Activated CD8-positive, alpha-beta T cell treated with anti-CD3 and anti-CD28 coated beads, Interleukin-2, amount 10 ng/mL, durations not matched to agents 7 days and 5 days (primary cell): ENCODE measurements around the gene MAN2A1. TPM values are rescaled to one million over a fixed set of nuclear protein-coding genes. Genes with fewer than 3 reads are reported as not detected.

Experiments
- ATAC-seq: fragments of 150-1000 bp; cut with Tn5 transposase; one replicate; pipeline ENCODE4 v1.10.0; 2021; ENCODE audit warnings: moderate library complexity
- CTCF ChIA-PET: fragments of 350-600 bp; sonication (Branson Sonifier 250); formaldehyde crosslinking; loops from one replicate; lab custom pipeline; 2021; ENCODE audit warnings: antibody characterized with exemption; lab: Charles Lee
- POLR2A ChIA-PET: fragments of 350-600 bp; sonication (Branson Sonifier 250); formaldehyde crosslinking; loops from one replicate; lab custom pipeline; 2021; ENCODE audit warnings: antibody characterized with exemption; lab: Charles Lee
- DNase-seq: peaks from one replicate; pipeline ENCODE4 v3.0.0-alpha.2; 2020
- H3K27ac Mint-ChIP-seq: one replicate; pipeline ENCODE4 v1.8.0; 2021; ENCODE audit warnings: mild to moderate bottlenecking, mixed read lengths
- H3K27me3 Mint-ChIP-seq: one replicate; pipeline ENCODE4 v1.8.0; 2021; ENCODE audit warnings: low read depth, mixed read lengths
- H3K36me3 Mint-ChIP-seq: one replicate; pipeline ENCODE4 v1.8.0; 2021; ENCODE audit warnings: low read depth, mixed read lengths
- H3K4me1 Mint-ChIP-seq: one replicate; pipeline ENCODE4 v1.8.0; 2021; ENCODE audit warnings: low read depth, mixed read lengths
- H3K4me3 Mint-ChIP-seq: one replicate; pipeline ENCODE4 v1.8.0; 2021; ENCODE audit warnings: mild to moderate bottlenecking, mixed read lengths
- H3K9me3 Mint-ChIP-seq: one replicate; pipeline ENCODE4 v1.8.0; 2022; ENCODE audit warnings: mixed read lengths; ENCODE audit not compliant: insufficient read depth
- total RNA-seq, 2 experiments: library from RNA; stranded (reverse); gene quantifications; one replicate each; pipeline ENCODE4 v1.2.3, GENCODE V29; 2021

The MAN2A1 gene
- total RNA-seq = 10 to 100 TPM; 26.3 to 28.3 TPM

GRCh38 chr5:109689740-109690241, at the start of gene MAN2A1:
Gene MAN2A1 (plus strand): TSS chr5:109689927. CDS start chr5:109690418, 491 bp downstream.
- Mint-ChIP-seq H3K27ac (peak within 1 kb of the TSS; percentile 96), H3K4me1 (peaks cover 47% of the 10 kb centered on the region), H3K27me3 (no peaks in the 10 kb centered on the region), H3K4me3 (peak within 1 kb of the TSS; percentile 87), H3K36me3 (peaks cover 15% of the 10 kb centered on the region), H3K9me3 (no peaks in the 10 kb centered on the region)
- ChIA-PET POLR2A (interaction anchor here (0.8 to 2.4 kb wide), 7 partner anchors 9 to 280 kb away, joined by 3 to 15 read pairs (median 4); partner anchors contain the start of gene PJA2), CTCF (interaction anchor here (0.6 to 4.3 kb wide), 12 partner anchors 9 to 822 kb away, joined by 3 to 28 read pairs (median 4); partner anchors contain the start of gene PJA2)
- DNase-seq (peak; percentile 87), ATAC-seq (peak; percentile 78)

DNA sequence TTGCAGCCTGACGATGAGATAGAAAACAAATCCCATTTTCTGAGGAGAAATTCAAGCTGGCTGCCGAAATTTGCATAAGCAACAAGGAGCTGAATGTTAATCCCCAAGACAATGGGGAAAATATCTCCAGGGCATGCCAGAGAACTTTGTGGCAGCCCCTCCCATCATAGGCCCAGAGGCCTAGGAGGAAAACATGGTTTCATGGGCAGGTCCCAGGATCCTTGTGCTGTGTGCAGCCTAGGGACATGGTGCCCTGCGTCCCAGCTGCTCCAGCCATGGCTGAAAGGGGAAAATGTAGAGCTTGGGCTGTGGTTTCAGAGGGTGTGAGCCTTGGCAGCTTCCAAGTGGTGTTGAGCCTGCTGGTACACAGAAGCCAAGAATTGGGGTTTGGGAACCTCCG, 48.8 kb upstream of the MAN2A1 start:
- ChIA-PET CTCF (no interaction called here), POLR2A (interaction anchor here (0.8 kb wide), 1 partner anchor 20 kb away, joined by 3 read pairs; no protein-coding TSS in a partner anchor)
- Mint-ChIP-seq H3K4me3 (no peak overlapping the region), H3K27ac (no peak overlapping the region), H3K9me3 (no peaks in the 10 kb centered on the region), H3K27me3 (peaks cover 2% of the 10 kb centered on the region), H3K36me3 (no peaks in the 10 kb centered on the region), H3K4me1 (no peaks in the 10 kb centered on the region)
- ATAC-seq = no peak
- no peak for DNase-seq

- Mint-ChIP-seq H3K36me3 (no peaks in the 10 kb centered on the region), H3K4me1 (no peaks in the 10 kb centered on the region), H3K9me3 (no peaks in the 10 kb centered on the region), H3K27ac (no peak overlapping the region), H3K27me3 (no peaks in the 10 kb centered on the region), H3K4me3 (no peak overlapping the region)
- POLR2A ChIA-PET = no interaction called here
- ATAC-seq (no peak), DNase-seq (no peak)
- CTCF ChIA-PET = no interaction called here
Observed at GRCh38 chr5:109643791-109644350, 45.9 kb upstream of the MAN2A1 start.

- ChIA-PET POLR2A (no interaction called here), CTCF (no interaction called here)
- H3K4me3 Mint-ChIP-seq = no peak overlapping the region
- ATAC-seq = no peak
- no peaks in the 10 kb centered on the region for H3K4me1 Mint-ChIP-seq
- H3K36me3 Mint-ChIP-seq = no peaks in the 10 kb centered on the region
- H3K9me3 Mint-ChIP-seq = no peaks in the 10 kb centered on the region
- no peaks in the 10 kb centered on the region for H3K27me3 Mint-ChIP-seq
- DNase-seq = no peak
- no peak overlapping the region for H3K27ac Mint-ChIP-seq
Observed at GRCh38 chr5:109644829-109645228, 44.9 kb upstream of the MAN2A1 start.

- no peaks in the 10 kb centered on the region for H3K4me1 Mint-ChIP-seq
- CTCF ChIA-PET = interaction anchor here (0.8 kb wide), 1 partner anchor 1001 kb away, joined by 3 read pairs; no protein-coding TSS in a partner anchor
- no peaks in the 10 kb centered on the region for H3K36me3 Mint-ChIP-seq
- no peaks in the 10 kb centered on the region for H3K9me3 Mint-ChIP-seq
- POLR2A ChIA-PET = no interaction called here
- no peak overlapping the region for H3K27ac Mint-ChIP-seq
- H3K4me3 Mint-ChIP-seq = no peak overlapping the region
- ATAC-seq = no peak
- no peak for DNase-seq
- no peaks in the 10 kb centered on the region for H3K27me3 Mint-ChIP-seq
Observed at GRCh38 chr5:109645707-109646192, 44.0 kb upstream of the MAN2A1 start.

GRCh38 chr5:109649318-109649717, 40.4 kb upstream of the MAN2A1 start:
- no peak overlapping the region for H3K4me3 Mint-ChIP-seq
- H3K4me1 Mint-ChIP-seq = no peaks in the 10 kb centered on the region
- no peak for ATAC-seq
- CTCF ChIA-PET = no interaction called here
- H3K36me3 Mint-ChIP-seq = no peaks in the 10 kb centered on the region
- H3K9me3 Mint-ChIP-seq = no peaks in the 10 kb centered on the region
- H3K27ac Mint-ChIP-seq = no peak overlapping the region
- peaks cover 2% of the 10 kb centered on the region for H3K27me3 Mint-ChIP-seq
- no peak for DNase-seq
- POLR2A ChIA-PET = no interaction called here

- no peaks in the 10 kb centered on the region for H3K9me3 Mint-ChIP-seq
- ATAC-seq (no peak), DNase-seq (no peak)
- ChIA-PET POLR2A (interaction anchor here (0.6 kb wide), 1 partner anchor 44 kb away, joined by 3 read pairs; no protein-coding TSS in a partner anchor), CTCF (no interaction called here)
- H3K27me3 Mint-ChIP-seq = peaks cover 2% of the 10 kb centered on the region
- H3K4me3 Mint-ChIP-seq = no peak overlapping the region
- H3K27ac Mint-ChIP-seq = no peak overlapping the region
- H3K4me1 Mint-ChIP-seq = no peaks in the 10 kb centered on the region
- no peaks in the 10 kb centered on the region for H3K36me3 Mint-ChIP-seq
Observed at GRCh38 chr5:109650493-109650892, 39.2 kb upstream of the MAN2A1 start.

DNA sequence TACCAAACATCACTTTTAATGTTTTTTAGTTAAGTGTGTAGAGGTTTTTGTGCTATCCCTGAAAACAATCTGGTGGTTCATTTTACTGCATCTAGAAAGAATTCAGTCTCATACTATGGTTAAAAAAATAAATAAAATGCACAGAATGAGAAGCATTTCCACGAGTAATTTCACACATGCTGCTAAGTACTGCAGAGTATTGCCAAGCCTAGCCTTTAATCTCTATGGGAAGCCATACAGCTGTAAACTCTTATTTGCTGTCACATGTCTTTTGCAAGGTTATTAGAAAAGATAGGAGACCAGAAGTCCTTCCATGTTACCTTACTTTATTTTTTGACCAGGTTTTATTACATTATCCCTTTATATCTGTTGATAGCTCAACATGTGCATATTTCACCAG, 37.6 kb upstream of the MAN2A1 start:
- Mint-ChIP-seq H3K4me1 (peaks cover 11% of the 10 kb centered on the region), H3K27ac (no peak overlapping the region), H3K36me3 (no peaks in the 10 kb centered on the region), H3K4me3 (no peak overlapping the region), H3K27me3 (peaks cover 2% of the 10 kb centered on the region), H3K9me3 (no peaks in the 10 kb centered on the region)
- DNase-seq (no peak), ATAC-seq (no peak)
- ChIA-PET CTCF (no interaction called here), POLR2A (no interaction called here)

DNA sequence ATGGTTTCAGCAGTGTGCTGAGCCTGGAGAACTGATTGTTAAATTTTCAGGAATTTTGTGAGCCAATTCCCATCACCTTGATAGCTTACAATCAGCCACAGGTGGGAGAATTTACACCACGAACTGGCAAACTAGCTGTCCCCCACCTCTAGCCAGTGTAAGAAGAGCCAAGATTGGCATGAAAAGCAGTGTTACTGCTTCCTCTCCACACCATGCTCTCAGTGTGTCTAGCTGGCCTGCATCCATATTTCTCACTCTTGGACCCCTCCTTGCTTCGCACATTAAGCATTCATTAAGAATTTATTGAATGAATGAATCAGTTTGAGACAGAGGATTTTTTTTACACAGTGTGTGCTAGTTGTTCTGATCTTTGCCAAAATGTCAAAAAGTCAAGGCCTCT, 36.7 kb upstream of the MAN2A1 start:
- peaks cover 15% of the 10 kb centered on the region for H3K4me1 Mint-ChIP-seq
- H3K9me3 Mint-ChIP-seq = no peaks in the 10 kb centered on the region
- no peak overlapping the region for H3K27ac Mint-ChIP-seq
- no peak for ATAC-seq
- no peaks in the 10 kb centered on the region for H3K36me3 Mint-ChIP-seq
- peaks cover 2% of the 10 kb centered on the region for H3K27me3 Mint-ChIP-seq
- POLR2A ChIA-PET = no interaction called here
- CTCF ChIA-PET = no interaction called here
- no peak for DNase-seq
- no peak overlapping the region for H3K4me3 Mint-ChIP-seq

GRCh38 chr5:109653561-109654239, 36.0 kb upstream of the MAN2A1 start:
- H3K4me3 Mint-ChIP-seq = no peak overlapping the region
- no peaks in the 10 kb centered on the region for H3K36me3 Mint-ChIP-seq
- ATAC-seq (no peak), DNase-seq (no peak)
- H3K27me3 Mint-ChIP-seq = peaks cover 5% of the 10 kb centered on the region
- no peaks in the 10 kb centered on the region for H3K9me3 Mint-ChIP-seq
- CTCF ChIA-PET = no interaction called here
- POLR2A ChIA-PET = no interaction called here
- H3K4me1 Mint-ChIP-seq = peaks cover 15% of the 10 kb centered on the region
- H3K27ac Mint-ChIP-seq = no peak overlapping the region

GRCh38 chr5:109654455-109654854, 35.3 kb upstream of the MAN2A1 start:
- ATAC-seq = no peak
- H3K27ac Mint-ChIP-seq = no peak overlapping the region

GRCh38 chr5:109655841-109656240, 33.9 kb upstream of the MAN2A1 start:
- Mint-ChIP-seq H3K4me1 (peaks cover 15% of the 10 kb centered on the region), H3K4me3 (no peak overlapping the region), H3K36me3 (no peaks in the 10 kb centered on the region), H3K9me3 (no peaks in the 10 kb centered on the region), H3K27me3 (peaks cover 8% of the 10 kb centered on the region), H3K27ac (no peak overlapping the region)
- ChIA-PET CTCF (no interaction called here), POLR2A (no interaction called here)
- DNase-seq = no peak
- ATAC-seq = no peak

More at GRCh38 chr5:109654455-109654854, 35.3 kb upstream of the MAN2A1 start:
- ChIA-PET POLR2A (no interaction called here), CTCF (no interaction called here)
- no peak overlapping the region for H3K4me3 Mint-ChIP-seq
- no peaks in the 10 kb centered on the region for H3K9me3 Mint-ChIP-seq
- DNase-seq = no peak
- H3K36me3 Mint-ChIP-seq = no peaks in the 10 kb centered on the region
- peaks cover 15% of the 10 kb centered on the region for H3K4me1 Mint-ChIP-seq
- peaks cover 8% of the 10 kb centered on the region for H3K27me3 Mint-ChIP-seq
